Thyroid gland (tissue), 4 donors: ENCODE measurements around the gene FAM234A. TPM values are rescaled to one million over a fixed set of nuclear protein-coding genes. Genes with fewer than 3 reads are reported as not detected.

Experiments used
- DNase-seq, 2 donors: peaks; one replicate each; pipeline ENCODE4 v3.0.0-alpha.2; 2019
- H3K27ac ChIP-seq, 3 donors: fragments of 200-600 bp; sonication (generic); 1 replicate in 2 of 3; 2 replicates in 1 of 3; pipeline ENCODE4 v1.5.1; 2016 to 2019; ENCODE audit warnings: mild to moderate bottlenecking in 1 of 3, moderate library complexity in 1 of 3
- H3K27me3 ChIP-seq: fragments of 200-600 bp; sonication (generic); one replicate; pipeline ENCODE4 v1.5.1; 2019
- H3K36me3 ChIP-seq, 2 donors: fragments of 200-600 bp; sonication (generic); one replicate each; pipeline ENCODE4 v1.5.1; 2016 to 2019
- H3K4me1 ChIP-seq, 2 donors: fragments of 200-600 bp; sonication (generic); one replicate each; pipeline ENCODE4 v1.5.1; 2017 to 2019
- H3K4me3 ChIP-seq, 3 donors: fragments of 200-600 bp; sonication (generic); replicated peaks in 1 of 3; 1 replicate in 2 of 3; 2 replicates in 1 of 3; pipeline ENCODE4 v1.5.1; 2016; ENCODE audit warnings: mild to moderate bottlenecking in 1 of 3
- H3K9me3 ChIP-seq: fragments of 200-600 bp; sonication (generic); one replicate; pipeline ENCODE4 v1.5.1; 2017
- CTCF ChIP-seq, 6 experiments: fragments of 200-600 bp in 3 of 6; fragments of 450-650 bp in 3 of 6; sonication (generic) in 3 of 6; IDR thresholded peaks; one replicate each; pipeline ENCODE4 v1.5.1; 2016 to 2019; ENCODE audit warnings: antibody characterized with exemption in 6 of 6, mild to moderate bottlenecking in 2 of 6, inconsistent platforms in 1 of 6, moderate library complexity in 1 of 6
- POLR2A ChIP-seq, 2 donors: fragments of 450-650 bp; IDR thresholded peaks; one replicate each; pipeline ENCODE4 v1.6.1; 2017; ENCODE audit warnings: antibody characterized with exemption in 2 of 2, mild to moderate bottlenecking in 2 of 2, moderate library complexity in 1 of 2
- WGBS, 2 donors: methylation state at CpG; one replicate each; pipeline ENCODE4 v1.1.5; 2017; 5-methylcytosine and 5-hydroxymethylcytosine counted together
- intact Hi-C: fragments of 100-400 bp; cut with DNase I; formaldehyde crosslinking; loops from one replicate; pipeline ENCODE4 v1.15.1; 2023
- total RNA-seq, 4 donors: library from RNA; depleted of rRNA; stranded (reverse); fragments of >200 nt; gene quantifications; one replicate each; pipeline ENCODE4 v1.2.3, GENCODE V29; 2016

Gene FAM234A
- total RNA-seq, 4 donors from 2014 or later: 35.3 to 140 (median 107) TPM

DNA sequence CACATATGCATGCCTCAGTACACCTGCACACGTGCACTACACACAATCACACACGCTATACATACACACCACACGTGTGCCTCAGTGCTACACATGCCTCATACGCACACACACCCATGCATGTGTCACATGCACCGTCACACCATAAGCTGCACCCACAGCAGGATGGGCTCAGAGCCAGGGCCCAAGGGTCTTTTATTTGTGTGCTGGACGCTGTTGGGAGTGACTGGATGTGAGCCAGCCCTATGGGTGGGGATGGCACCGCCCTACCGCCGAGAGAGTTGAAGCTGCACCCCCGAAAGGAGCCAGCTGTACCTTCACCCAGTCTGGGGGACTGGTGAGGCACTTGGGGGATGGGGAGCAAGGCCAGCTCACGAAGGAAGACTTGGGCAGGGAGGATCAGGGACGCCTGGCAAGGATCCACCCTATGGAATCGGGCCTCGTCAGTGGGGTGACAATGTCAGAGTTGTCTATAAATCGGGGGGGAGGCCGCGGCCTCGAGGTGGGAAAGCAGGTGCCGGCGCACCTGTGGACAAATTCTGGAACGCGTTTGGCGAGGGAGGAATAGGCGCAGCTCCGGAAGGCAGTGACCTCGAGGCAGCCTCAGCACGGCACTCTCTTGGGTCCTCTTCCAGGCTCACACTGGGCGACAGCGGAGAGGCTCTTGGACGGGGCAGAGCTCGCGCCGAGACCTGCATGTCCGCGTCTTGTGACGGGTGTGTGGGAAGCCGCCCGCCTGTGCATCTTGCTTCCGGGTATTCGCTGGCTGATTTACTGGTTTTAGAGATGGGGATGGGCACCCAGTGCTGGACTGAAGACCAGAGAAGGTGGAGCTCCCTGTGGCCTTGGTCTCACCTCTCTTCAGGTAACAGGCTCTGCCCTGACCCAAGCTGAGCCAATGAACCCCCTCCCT, 33.8 kb downstream of the FAM234A start:
- no peaks in the 10 kb centered on the region for H3K27me3 ChIP-seq
- DNase-seq: no peak
- no peaks in the 10 kb centered on the region for H3K9me3 ChIP-seq
- WGBS, 2 donors: 71 to 76% methylated on average over 33 to 40 of the region's 40 CpGs
- H3K4me3 ChIP-seq: no peak overlapping the region
- TF ChIP-seq POLR2A (IDR thresholded peaks at IDR 0.05): no peak
- TF ChIP-seq CTCF (IDR thresholded peaks at IDR 0.05): no peak
- no peaks in the 10 kb centered on the region for H3K4me1 ChIP-seq
- intact Hi-C loops: no loop called here
- H3K27ac ChIP-seq: no peak overlapping the region
- H3K36me3 ChIP-seq: peaks cover 16 to 19% of the 10 kb centered on the region in 2 donors

DNA sequence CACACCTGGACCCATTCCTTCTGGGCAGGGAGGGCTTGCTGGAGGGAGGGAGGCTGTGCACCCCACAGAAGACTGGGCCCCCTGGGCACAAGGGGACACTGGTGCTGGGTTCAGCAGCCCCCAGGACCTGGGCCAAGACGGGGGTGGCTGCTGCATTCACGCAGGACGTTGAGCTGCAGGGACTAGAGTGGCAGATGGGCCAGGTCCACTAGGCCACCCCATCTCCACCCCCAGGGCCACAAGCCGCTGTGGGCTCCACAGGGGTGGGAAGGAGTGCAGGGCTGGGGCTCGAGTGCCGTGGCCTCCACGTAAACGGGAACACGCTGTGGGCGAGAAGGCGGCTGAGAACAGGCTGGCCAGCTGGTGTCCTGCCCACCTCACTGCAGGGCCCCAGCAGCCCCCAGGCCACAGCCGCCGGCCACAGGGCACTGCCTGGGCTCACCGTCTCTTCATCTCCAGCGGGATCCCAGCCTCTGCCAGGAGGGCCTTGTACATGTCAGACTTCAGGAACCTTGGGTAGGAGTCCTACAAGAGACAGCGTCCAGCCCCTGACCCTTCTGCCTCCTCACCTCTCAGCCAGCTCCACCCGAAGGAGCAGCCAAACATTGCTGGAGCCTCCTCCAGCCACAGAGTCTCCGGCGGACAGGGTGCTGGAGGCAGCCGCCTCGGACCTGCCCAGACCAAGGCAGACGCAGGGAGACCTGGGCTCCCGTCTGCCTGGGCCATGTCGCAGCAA, 34.6 kb downstream of the FAM234A start:
- TF ChIP-seq CTCF (IDR thresholded peaks at IDR 0.05) (no peak), POLR2A (IDR thresholded peaks at IDR 0.05) (no peak)
- Histone ChIP-seq H3K4me1 (no peaks in the 10 kb centered on the region), H3K27ac (no peak overlapping the region), H3K36me3 (peaks cover 8 to 11% of the 10 kb centered on the region in 2 donors), H3K4me3 (no peak overlapping the region), H3K27me3 (no peaks in the 10 kb centered on the region), H3K9me3 (no peaks in the 10 kb centered on the region)
- intact Hi-C loops: no loop called here
- DNase-seq: no peak
- WGBS, 2 donors: 79 to 80% methylated on average over 18 to 19 of the region's 24 CpGs

DNA sequence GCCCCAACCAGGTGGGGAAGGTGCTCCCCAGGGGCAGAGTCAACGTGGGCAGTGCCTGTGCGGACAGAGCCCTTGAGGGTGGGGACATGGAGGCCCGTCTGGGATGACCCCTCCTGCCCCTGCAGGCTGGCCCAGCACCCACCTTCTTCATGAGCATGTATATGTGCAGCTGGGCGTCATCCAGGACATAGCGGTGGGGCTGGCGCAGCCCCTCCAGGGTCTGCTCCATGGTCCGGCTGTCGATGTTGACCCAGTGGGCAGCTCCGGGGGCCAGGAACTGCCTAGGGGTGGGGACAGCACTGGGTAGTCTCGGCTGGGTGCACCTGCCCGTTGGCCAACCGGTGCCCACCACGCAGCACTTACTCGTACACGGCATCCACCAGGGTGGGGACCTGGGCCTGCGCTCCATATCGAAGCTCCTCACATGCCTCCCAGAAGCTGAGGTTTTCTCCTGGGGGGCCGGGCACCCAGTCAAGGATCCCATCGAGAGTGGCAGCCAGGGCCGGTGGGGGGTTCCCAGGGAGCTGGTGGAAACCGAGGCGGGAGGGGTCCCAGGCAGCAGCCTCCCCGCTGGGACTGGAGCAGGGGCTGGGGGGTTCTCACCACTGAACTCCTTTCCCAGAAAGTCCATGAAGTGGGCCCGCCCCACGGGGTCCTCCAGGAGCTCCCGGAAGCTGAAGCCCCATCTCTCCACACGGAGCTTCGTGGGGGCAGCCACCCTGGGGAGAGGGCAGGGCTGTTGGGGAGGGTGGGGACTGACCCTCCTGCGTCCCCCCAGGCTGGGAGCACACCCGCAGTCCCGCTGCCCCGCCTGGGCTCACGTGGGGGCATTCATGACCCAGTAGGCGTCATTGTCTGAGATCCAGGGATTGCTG, 36.0 kb downstream of the FAM234A start:
- intact Hi-C loops: no loop called here
- no peak for DNase-seq
- Histone ChIP-seq H3K36me3 (no peaks in the 10 kb centered on the region), H3K4me1 (peaks cover 5 to 8% of the 10 kb centered on the region in 2 donors), H3K9me3 (no peaks in the 10 kb centered on the region), H3K4me3 (no peak overlapping the region), H3K27ac (no peak overlapping the region), H3K27me3 (no peaks in the 10 kb centered on the region)
- no peak for TF ChIP-seq POLR2A (IDR thresholded peaks at IDR 0.05)
- no peak for TF ChIP-seq CTCF (IDR thresholded peaks at IDR 0.05)
- WGBS, 2 donors: 83 to 86% methylated on average over 16 to 17 of the region's 34 CpGs

- intact Hi-C loops: no loop called here
- Histone ChIP-seq H3K4me1 (peaks cover 5 to 8% of the 10 kb centered on the region in 2 donors), H3K27ac (no peak overlapping the region), H3K36me3 (no peaks in the 10 kb centered on the region), H3K9me3 (no peaks in the 10 kb centered on the region), H3K4me3 (no peak overlapping the region), H3K27me3 (no peaks in the 10 kb centered on the region)
- TF ChIP-seq CTCF (IDR thresholded peaks at IDR 0.05): no peak
- TF ChIP-seq POLR2A (IDR thresholded peaks at IDR 0.05): no peak
- no peak for DNase-seq
- WGBS, 2 donors: 72 to 80% methylated on average over 17 to 20 of the region's 36 CpGs
These were observed 38.3 kb downstream of the FAM234A start for GRCh38 chr16:272633-273546.
